ENCODE measurements around the gene TMEM235.
A peak's percentile ranks its signal among the peaks of the same experiment; 100 is the strongest.

TMEM235 gene

GRCh38 chr17:78227455-78227916 lies 3.9 kb upstream of the TMEM235 start:
- TF ChIP-seq EZH2phosphoT487 (IDR thresholded peaks at IDR 0.05; ENCODE audit: low read depth), result no peak
- TF ChIP-seq CTCF (IDR thresholded peaks at IDR 0.05; ENCODE audit: low read depth, low read length), result no peak
- peak overlapping the region; percentile 52 for H3K4me2 ChIP-seq (ENCODE audit: low read length)
- no peaks in the 10 kb centered on the region for H3K79me2 ChIP-seq (ENCODE audit: low read length)
- peaks cover 18% of the 10 kb centered on the region for H3K4me1 ChIP-seq (ENCODE audit: low read length)
- no peak overlapping the region for H3K9ac ChIP-seq (ENCODE audit: low read length)
- H3K27ac ChIP-seq (ENCODE audit: low read length), result no peak overlapping the region
- peaks cover 28% of the 10 kb centered on the region for H3K36me3 ChIP-seq (replicated peaks; ENCODE audit: low read depth, low read length)
- no peaks in the 10 kb centered on the region for H3K9me3 ChIP-seq (ENCODE audit: insufficient read depth, low read length)
- H4K20me1 ChIP-seq (ENCODE audit: insufficient read depth, low read length), result no peaks in the 10 kb centered on the region
- H3K27me3 ChIP-seq (ENCODE audit: low read depth, low read length), result peaks cover 7% of the 10 kb centered on the region; the same call in 1 of the 2 replicates
- no peak overlapping the region for H2AFZ ChIP-seq (ENCODE audit: low read depth, low read length)
- H3K4me3 ChIP-seq (ENCODE audit: low read length), result no peak overlapping the region

GRCh38 chr17:78228176-78228575 lies 3.3 kb upstream of the TMEM235 start:
- no peak overlapping the region for H3K4me2 ChIP-seq (ENCODE audit: low read length)
- no peak overlapping the region for H3K4me3 ChIP-seq (ENCODE audit: low read length)
- no peaks in the 10 kb centered on the region for H3K9me3 ChIP-seq (ENCODE audit: insufficient read depth, low read length)
- no peak overlapping the region for H2AFZ ChIP-seq (ENCODE audit: low read depth, low read length)
- H3K4me1 ChIP-seq (ENCODE audit: low read length), result peaks cover 18% of the 10 kb centered on the region
- H3K27ac ChIP-seq (ENCODE audit: low read length), result no peak overlapping the region
- no peak overlapping the region for H3K9ac ChIP-seq (ENCODE audit: low read length)
- peaks cover 7% of the 10 kb centered on the region; the same call in 1 of the 2 replicates for H3K27me3 ChIP-seq (ENCODE audit: low read depth, low read length)
- H3K36me3 ChIP-seq (replicated peaks; ENCODE audit: low read depth, low read length), result peaks cover 23% of the 10 kb centered on the region
- no peaks in the 10 kb centered on the region for H4K20me1 ChIP-seq (ENCODE audit: insufficient read depth, low read length)
- no peaks in the 10 kb centered on the region for H3K79me2 ChIP-seq (ENCODE audit: low read length)
- no peak for TF ChIP-seq CTCF (IDR thresholded peaks at IDR 0.05; ENCODE audit: low read depth, low read length)
- TF ChIP-seq EZH2phosphoT487 (IDR thresholded peaks at IDR 0.05; ENCODE audit: low read depth), result no peak

- Histone ChIP-seq H3K79me2 (ENCODE audit: low read length) (no peaks in the 10 kb centered on the region), H3K27ac (ENCODE audit: low read length) (no peak overlapping the region), H3K4me1 (ENCODE audit: low read length) (peaks cover 18% of the 10 kb centered on the region), H3K4me3 (ENCODE audit: low read length) (no peak overlapping the region), H3K27me3 (ENCODE audit: low read depth, low read length) (peaks cover 7% of the 10 kb centered on the region; the same call in 1 of the 2 replicates), H2AFZ (ENCODE audit: low read depth, low read length) (no peak overlapping the region), H3K9me3 (ENCODE audit: insufficient read depth, low read length) (no peaks in the 10 kb centered on the region), H3K36me3 (replicated peaks; ENCODE audit: low read depth, low read length) (peaks cover 2% of the 10 kb centered on the region), H3K9ac (ENCODE audit: low read length) (no peak overlapping the region), H3K4me2 (ENCODE audit: low read length) (peak overlapping the region; percentile 15; the same call in 1 of the 2 replicates), H4K20me1 (ENCODE audit: insufficient read depth, low read length) (no peaks in the 10 kb centered on the region)
- no peak for TF ChIP-seq EZH2phosphoT487 (IDR thresholded peaks at IDR 0.05; ENCODE audit: low read depth)
- no peak for TF ChIP-seq CTCF (IDR thresholded peaks at IDR 0.05; ENCODE audit: low read depth, low read length)
These were observed 1.0 kb upstream of the TMEM235 start for GRCh38 chr17:78230252-78230962.

GRCh38 chr17:78231991-78232858 lies 794 bp downstream of the TMEM235 start:
- Histone ChIP-seq H3K9ac (ENCODE audit: low read length) (no peak overlapping the region), H3K4me1 (ENCODE audit: low read length) (peaks cover 17% of the 10 kb centered on the region), H3K79me2 (ENCODE audit: low read length) (no peaks in the 10 kb centered on the region), H3K4me2 (ENCODE audit: low read length) (no peak overlapping the region), H3K27ac (ENCODE audit: low read length) (no peak overlapping the region), H2AFZ (ENCODE audit: low read depth, low read length) (no peak overlapping the region), H3K27me3 (ENCODE audit: low read depth, low read length) (peaks cover 7% of the 10 kb centered on the region; the same call in 1 of the 2 replicates), H3K4me3 (ENCODE audit: low read length) (no peak overlapping the region), H4K20me1 (ENCODE audit: insufficient read depth, low read length) (no peaks in the 10 kb centered on the region), H3K9me3 (ENCODE audit: insufficient read depth, low read length) (no peaks in the 10 kb centered on the region), H3K36me3 (replicated peaks; ENCODE audit: low read depth, low read length) (no peaks in the 10 kb centered on the region)
- no peak for TF ChIP-seq CTCF (IDR thresholded peaks at IDR 0.05; ENCODE audit: low read depth, low read length)
- no peak for TF ChIP-seq EZH2phosphoT487 (IDR thresholded peaks at IDR 0.05; ENCODE audit: low read depth)
